H1 (cell line): ENCODE data around the gene VAV2. TPM values are rescaled to one million over a fixed set of nuclear protein-coding genes. Genes with fewer than 3 reads are reported as not detected.

ENCODE experiments used
- EGR1 ChIP-seq: IDR thresholded peaks from 2 replicates; pipeline ENCODE4 v1.6.1; 2011; ENCODE audit warnings: low read depth, low read length, borderline replicate concordance
- MAX ChIP-seq: IDR thresholded peaks from 2 replicates; pipeline ENCODE4 v1.6.1; 2012; ENCODE audit warnings: inconsistent platforms
- POLR2AphosphoS5 ChIP-seq: IDR thresholded peaks from 2 replicates; pipeline ENCODE4 v1.6.1; 2011; ENCODE audit warnings: low read depth, low read length
- RFX5 ChIP-seq: IDR thresholded peaks from 2 replicates; pipeline ENCODE4 v1.6.1; 2011; ENCODE audit warnings: low read depth, low read length, improper control_type of control experiment, borderline replicate concordance
- polyA plus RNA-seq, 7 experiments: library from polyadenylated mRNA; depleted of rRNA in 3 of 7; stranded (reverse) in 5 of 7; unstranded in 2 of 7; fragments of >200 nt in 5 of 7; fragments of 200-250 nt in 2 of 7; gene quantifications; 1 replicate in 5 of 7; 2 replicates in 1 of 7; 4 replicates in 1 of 7; pipeline versions ENCODE4 v1.2.1 to v1.2.3, GENCODE V29; 2011 to 2013; ENCODE audit warnings: missing spikeins in 2 of 7, mixed read lengths in 2 of 7
- total RNA-seq: library from RNA; stranded (reverse); fragmentation: NEBNext Ultra II Directional; extraction: Animal tissue kit (Norgen Biotek cat#: 25700); gene quantifications from 2 replicates; pipeline ENCODE4 v1.2.1, GENCODE V29; 2021

Gene VAV2
- total and polyA plus RNA-seq, 2 of the 8 experiments (the other 6 are each of a cell fraction or from before 2014, with no cell fraction given), result 13.6 to 37.6 TPM

GRCh38 chr9:133971121-133971951, 20.8 kb downstream of the VAV2 start (continued):
- TF ChIP-seq MAX (no peak), RFX5 (no peak), EGR1 (no peak), POLR2AphosphoS5 (no peak)
